DMS 273 (cell line): ENCODE results near the gene GBX2.

Experiments used
- DNase-seq: peaks from one replicate; lab custom pipeline; 2025; ENCODE audit not compliant: unreplicated experiment; lab: John Stamatoyannopoulos, UW

The GBX2 gene

GRCh38 chr2:236168110-236169080, at the start of gene GBX2:
Gene GBX2 (minus strand): TSS chr2:236168386. CDS start chr2:236167971, 415 bp downstream.
- peak; percentile 96 for DNase-seq

- DNase-seq = peak; percentile 41
Observed at GRCh38 chr2:236217926-236218325, 49.7 kb upstream of the GBX2 start.

GRCh38 chr2:236216711-236217110, 48.5 kb upstream of the GBX2 start:
- DNase-seq = no peak

GRCh38 chr2:236215761-236216333, 47.7 kb upstream of the GBX2 start:
- no peak for DNase-seq

- no peak for DNase-seq
Observed at GRCh38 chr2:236215196-236215595, 47.0 kb upstream of the GBX2 start.

GRCh38 chr2:236214376-236214995, 46.3 kb upstream of the GBX2 start:
- no peak for DNase-seq

GRCh38 chr2:236211296-236211695, 43.1 kb upstream of the GBX2 start:
- no peak for DNase-seq

GRCh38 chr2:236210536-236210935, 42.4 kb upstream of the GBX2 start:
- no peak for DNase-seq

GRCh38 chr2:236209996-236210395, 41.8 kb upstream of the GBX2 start:
- DNase-seq = no peak

- no peak for DNase-seq
Observed at GRCh38 chr2:236209535-236209934, 41.3 kb upstream of the GBX2 start.

- DNase-seq = no peak
Observed at GRCh38 chr2:236208019-236208926, 40.1 kb upstream of the GBX2 start.

- no peak for DNase-seq
Observed at GRCh38 chr2:236207472-236207871, 39.3 kb upstream of the GBX2 start.

GRCh38 chr2:236205867-236206645, 37.9 kb upstream of the GBX2 start:
- DNase-seq = no peak

- DNase-seq = peak; percentile 30
Observed at GRCh38 chr2:236204953-236205352, 36.8 kb upstream of the GBX2 start.

- DNase-seq = no peak
Observed at GRCh38 chr2:236200378-236200777, 32.2 kb upstream of the GBX2 start.

- no peak for DNase-seq
Observed at GRCh38 chr2:236196366-236196765, 28.2 kb upstream of the GBX2 start.

- no peak for DNase-seq
Observed at GRCh38 chr2:236195726-236196125, 27.5 kb upstream of the GBX2 start.

- DNase-seq = no peak
Observed at GRCh38 chr2:236194786-236195185, 26.6 kb upstream of the GBX2 start.

- no peak for DNase-seq
Observed at GRCh38 chr2:236193026-236193425, 24.8 kb upstream of the GBX2 start.

GRCh38 chr2:236190674-236191073, 22.5 kb upstream of the GBX2 start:
- DNase-seq = no peak
